Inferior parietal cortex (tissue), 1 donor: ENCODE results near the gene FAM120A.

Source experiments
- DNase-seq: peaks from one replicate; pipeline ENCODE4 v3.0.0-alpha.2; 2016; ENCODE audit errors: extremely low spot score

FAM120A gene

GRCh38 chr9:93557366-93558137 lies 106.1 kb downstream of the FAM120A start:
- no peak for DNase-seq

- no peak for DNase-seq
Observed at GRCh38 chr9:93558503-93558902, 107.0 kb downstream of the FAM120A start.

- no peak for DNase-seq
Observed at GRCh38 chr9:93560991-93561390, 109.5 kb downstream of the FAM120A start.

GRCh38 chr9:93562157-93562556 lies 110.7 kb downstream of the FAM120A start:
- no peak for DNase-seq

GRCh38 chr9:93565089-93565488 lies 113.6 kb downstream of the FAM120A start:
- no peak for DNase-seq

- DNase-seq, result peak; percentile 98
Observed at GRCh38 chr9:93566408-93567270, 115.2 kb downstream of the FAM120A start.

- DNase-seq, result peak; percentile 11
Observed at GRCh38 chr9:93567271-93567959, 115.9 kb downstream of the FAM120A start.

GRCh38 chr9:93568169-93568568 lies 116.7 kb downstream of the FAM120A start:
- no peak for DNase-seq

GRCh38 chr9:93569621-93570174 lies 118.2 kb downstream of the FAM120A start:
- DNase-seq, result no peak

GRCh38 chr9:93572221-93572620 lies 120.7 kb downstream of the FAM120A start:
- no peak for DNase-seq

- DNase-seq, result no peak
Observed at GRCh38 chr9:93572636-93573515, 121.4 kb downstream of the FAM120A start.

- no peak for DNase-seq
Observed at GRCh38 chr9:93573516-93573828, 122.0 kb downstream of the FAM120A start.

- DNase-seq, result no peak
Observed at GRCh38 chr9:93574091-93574899, 122.8 kb downstream of the FAM120A start.

GRCh38 chr9:93574900-93575795 lies 123.7 kb downstream of the FAM120A start:
- DNase-seq, result no peak

- peak; percentile 18 for DNase-seq
Observed at GRCh38 chr9:93575796-93576257, 124.3 kb downstream of the FAM120A start.

GRCh38 chr9:93576258-93577077 lies 125.0 kb downstream of the FAM120A start, which contains the start of gene PHF2:
TSS of gene PHF2 (plus strand) at chr9:93576584. CDS start at chr9:93576774, 190 bp downstream.
- no peak for DNase-seq

GRCh38 chr9:93577078-93577974 lies 125.8 kb downstream of the FAM120A start:
- no peak for DNase-seq
